NCI-H1694 (cell line): Measurements from ENCODE around the gene PDZD2.

Experiments
- DNase-seq: peaks from one replicate; lab custom pipeline; 2025; lab: John Stamatoyannopoulos, UW

The PDZD2 gene

GRCh38 chr5:31931874-31932273 lies 292.9 kb downstream of the PDZD2 start:
- no peak for DNase-seq

GRCh38 chr5:31934156-31934555 lies 295.2 kb downstream of the PDZD2 start:
- no peak for DNase-seq

GRCh38 chr5:31935496-31936369 lies 296.8 kb downstream of the PDZD2 start:
- no peak for DNase-seq

GRCh38 chr5:31936683-31937082 lies 297.8 kb downstream of the PDZD2 start:
- no peak for DNase-seq

GRCh38 chr5:31937226-31937625 lies 298.3 kb downstream of the PDZD2 start:
- no peak for DNase-seq

- DNase-seq, result no peak
These were observed 298.8 kb downstream of the PDZD2 start for GRCh38 chr5:31937703-31938102.

- DNase-seq, result no peak
These were observed 300.2 kb downstream of the PDZD2 start for GRCh38 chr5:31939151-31939550.

- no peak for DNase-seq
These were observed 302.3 kb downstream of the PDZD2 start for GRCh38 chr5:31941151-31941755.

- DNase-seq, result no peak
These were observed 303.6 kb downstream of the PDZD2 start for GRCh38 chr5:31942546-31942945.

- DNase-seq, result no peak
These were observed 305.9 kb downstream of the PDZD2 start for GRCh38 chr5:31944684-31945445.

- DNase-seq, result no peak
These were observed 309.1 kb downstream of the PDZD2 start for GRCh38 chr5:31948006-31948405.

GRCh38 chr5:31952067-31952466 lies 313.1 kb downstream of the PDZD2 start:
- no peak for DNase-seq

- DNase-seq, result no peak
These were observed 315.2 kb downstream of the PDZD2 start for GRCh38 chr5:31954091-31954490.

- no peak for DNase-seq
These were observed 318.2 kb downstream of the PDZD2 start for GRCh38 chr5:31957151-31957550.

GRCh38 chr5:31962351-31962751 lies 323.4 kb downstream of the PDZD2 start:
- DNase-seq, result no peak

- DNase-seq, result no peak
These were observed 324.0 kb downstream of the PDZD2 start for GRCh38 chr5:31962871-31963307.

- DNase-seq, result no peak
These were observed 324.6 kb downstream of the PDZD2 start for GRCh38 chr5:31963358-31964006.

GRCh38 chr5:31964007-31964360 lies 325.1 kb downstream of the PDZD2 start:
- DNase-seq, result no peak

GRCh38 chr5:31965227-31965626 lies 326.3 kb downstream of the PDZD2 start:
- DNase-seq, result no peak

- DNase-seq, result no peak
These were observed 328.0 kb downstream of the PDZD2 start for GRCh38 chr5:31966936-31967335.

- DNase-seq, result no peak
These were observed 328.5 kb downstream of the PDZD2 start for GRCh38 chr5:31967461-31967860.

GRCh38 chr5:31972558-31972957 lies 333.6 kb downstream of the PDZD2 start:
- no peak for DNase-seq
